HEK293 (cell line): ENCODE data around the gene CBR4.

ENCODE experiments used
- CTCF ChIA-PET: fragments of 350-600 bp; formaldehyde crosslinking; extraction: SDS; loops from one replicate; lab custom pipeline; 2021; ENCODE audit warnings: antibody characterized with exemption; lab: Yijun Ruan, JAX
- POLR2A ChIA-PET: fragments of 300-600 bp; formaldehyde crosslinking; extraction: SDS; loops from one replicate; lab custom pipeline; 2020; ENCODE audit warnings: antibody characterized with exemption, inconsistent platforms; lab: Yijun Ruan, JAX
- H3K27ac ChIP-seq: fragments of 200-500 bp; sonication (Bioruptor generic); 2 replicates; pipeline ENCODE4 v1.5.1; 2014; ENCODE audit warnings: low read depth, low read length, control low read depth, inconsistent platforms; ENCODE audit errors: extremely low read depth
- H3K36me3 ChIP-seq, 2 experiments: fragments of 200-500 bp in 1 of 2; sonication (Bioruptor generic) in 1 of 2; 1 replicate in 1 of 2; 2 replicates in 1 of 2; pipeline ENCODE4 v1.5.1; 2014 to 2017; ENCODE audit warnings: inconsistent platforms in 2 of 2, low read length in 2 of 2; ENCODE audit not compliant: control insufficient read depth in 2 of 2, insufficient read depth in 1 of 2
- H3K4me1 ChIP-seq: fragments of 200-500 bp; sonication (Bioruptor generic); 2 replicates; pipeline ENCODE4 v1.5.1; 2014; ENCODE audit warnings: mild to moderate bottlenecking, low read length, inconsistent platforms; ENCODE audit not compliant: control insufficient read depth, insufficient read depth
- H3K4me3 ChIP-seq: 2 replicates; pipeline ENCODE4 v1.5.1; 2011; ENCODE audit warnings: low read depth, mild to moderate bottlenecking, control low read depth, low read length, moderate library complexity
- H3K9me3 ChIP-seq: fragments of 200-500 bp; sonication (Bioruptor generic); 2 replicates; pipeline ENCODE4 v1.5.1; 2014; ENCODE audit warnings: low read depth, low read length, inconsistent platforms; ENCODE audit not compliant: control insufficient read depth, insufficient read depth
- GFI1B ChIP-seq: fragments of 450-650 bp; formaldehyde crosslinking; IDR thresholded peaks from 2 replicates; pipeline ENCODE4 v1.5.1; 2016; ENCODE audit warnings: missing biosample characterization, missing genetic modification characterization
- GLIS2 ChIP-seq: fragments of 450-650 bp; formaldehyde crosslinking; IDR thresholded peaks from 2 replicates; pipeline ENCODE4 v1.5.1; 2016; ENCODE audit warnings: missing biosample characterization, missing genetic modification characterization
- KLF7 ChIP-seq: fragments of 450-650 bp; formaldehyde crosslinking; IDR thresholded peaks from 2 replicates; pipeline ENCODE4 v1.5.1; 2016; ENCODE audit warnings: missing biosample characterization, missing genetic modification characterization, borderline replicate concordance
- KLF9 ChIP-seq: fragments of 450-650 bp; formaldehyde crosslinking; IDR thresholded peaks from 2 replicates; pipeline ENCODE4 v1.5.1; 2016; ENCODE audit warnings: missing biosample characterization, missing genetic modification characterization, low read depth
- MZF1 ChIP-seq: fragments of 450-650 bp; formaldehyde crosslinking; IDR thresholded peaks from 2 replicates; pipeline ENCODE4 v1.5.1; 2017; ENCODE audit warnings: missing biosample characterization, missing genetic modification characterization, borderline replicate concordance
- PRDM1 ChIP-seq: fragments of 450-650 bp; formaldehyde crosslinking; IDR thresholded peaks from 2 replicates; pipeline ENCODE4; 2016; ENCODE audit warnings: missing biosample characterization, missing genetic modification characterization
- PRDM6 ChIP-seq: fragments of 450-650 bp; formaldehyde crosslinking; IDR thresholded peaks from 2 replicates; pipeline ENCODE4 v1.5.1; 2017; ENCODE audit warnings: missing biosample characterization, missing genetic modification characterization
- REST ChIP-seq: fragments of 450-650 bp; formaldehyde crosslinking; IDR thresholded peaks from 2 replicates; pipeline ENCODE4 v1.5.1; 2016; ENCODE audit warnings: missing biosample characterization, missing genetic modification characterization
- SCRT2 ChIP-seq: fragments of 450-650 bp; formaldehyde crosslinking; IDR thresholded peaks from 2 replicates; pipeline ENCODE4 v1.5.1; 2016; ENCODE audit warnings: missing biosample characterization, missing genetic modification characterization
- SETDB1 ChIP-seq: IDR thresholded peaks from one replicate; pipeline ENCODE4 v1.6.1; 2017; ENCODE audit warnings: mild to moderate bottlenecking, low read length, moderate library complexity, mixed read lengths; ENCODE audit not compliant: insufficient read length
- SP2 ChIP-seq: fragments of 450-650 bp; formaldehyde crosslinking; IDR thresholded peaks from 2 replicates; pipeline ENCODE4 v1.5.1; 2016; ENCODE audit warnings: missing biosample characterization, missing genetic modification characterization
- TRIM28 ChIP-seq: IDR thresholded peaks from 2 replicates; pipeline ENCODE4 v1.6.1; 2011; ENCODE audit warnings: low read length, control low read depth, borderline replicate concordance
- ZBTB26 ChIP-seq: fragments of 450-650 bp; formaldehyde crosslinking; optimal IDR thresholded peaks from 2 replicates; pipeline ENCODE3; 2016; ENCODE audit warnings: missing biosample characterization, mild to moderate bottlenecking, missing genetic modification characterization
- ZFHX2 ChIP-seq: fragments of 450-650 bp; formaldehyde crosslinking; conservative IDR thresholded peaks from 2 replicates; pipeline ENCODE4 v1.5.1; 2016; ENCODE audit warnings: missing biosample characterization, missing genetic modification characterization
- ZFP69B ChIP-seq: fragments of 450-650 bp; formaldehyde crosslinking; IDR thresholded peaks from 2 replicates; pipeline ENCODE4 v1.5.1; 2016; ENCODE audit warnings: missing biosample characterization, missing genetic modification characterization
- ZNF155 ChIP-seq: fragments of 450-650 bp; formaldehyde crosslinking; IDR thresholded peaks from 2 replicates; pipeline ENCODE4 v1.5.1; 2016; ENCODE audit warnings: missing biosample characterization, missing genetic modification characterization
- ZNF350 ChIP-seq: fragments of 450-650 bp; formaldehyde crosslinking; IDR thresholded peaks from 2 replicates; pipeline ENCODE4 v1.5.0; 2017; ENCODE audit warnings: missing biosample characterization, mild to moderate bottlenecking, missing genetic modification characterization
- ZNF558 ChIP-seq: fragments of 450-650 bp; formaldehyde crosslinking; IDR thresholded peaks from 2 replicates; pipeline ENCODE4 v1.5.1; 2016; ENCODE audit warnings: missing biosample characterization, missing genetic modification characterization
- ZNF629 ChIP-seq: fragments of 450-650 bp; formaldehyde crosslinking; IDR thresholded peaks from 2 replicates; pipeline ENCODE4 v1.5.1; 2017; ENCODE audit warnings: missing biosample characterization, missing genetic modification characterization
- ZNF670 ChIP-seq: fragments of 450-650 bp; formaldehyde crosslinking; IDR thresholded peaks from 2 replicates; pipeline ENCODE4 v1.5.1; 2016; ENCODE audit warnings: missing biosample characterization, missing genetic modification characterization, low read depth
- ZNF76 ChIP-seq: fragments of 450-650 bp; formaldehyde crosslinking; IDR thresholded peaks from 2 replicates; pipeline ENCODE4; 2016; ENCODE audit warnings: low read depth, missing biosample characterization, missing genetic modification characterization, borderline replicate concordance
- ZNF843 ChIP-seq: fragments of 450-650 bp; formaldehyde crosslinking; IDR thresholded peaks from 2 replicates; pipeline ENCODE4 v1.5.1; 2016; ENCODE audit warnings: missing biosample characterization, missing genetic modification characterization
- TF ChIP-seq, protein P1 (sequence below): fragments of 450-650 bp; IDR thresholded peaks from 2 replicates; pipeline ENCODE4 v1.5.1; 2018; ENCODE audit warnings: missing biosample characterization, mild to moderate bottlenecking, missing genetic modification characterization
- TF ChIP-seq, protein P2 (sequence below): fragments of 450-650 bp; formaldehyde crosslinking; IDR thresholded peaks from 2 replicates; pipeline ENCODE4 v1.5.1; 2016; ENCODE audit warnings: missing biosample characterization, missing genetic modification characterization, low read depth
- TF ChIP-seq, protein P3 (sequence below): fragments of 450-650 bp; formaldehyde crosslinking; IDR thresholded peaks from 2 replicates; pipeline ENCODE4 v1.5.1; 2016; ENCODE audit warnings: missing biosample characterization, missing genetic modification characterization

The CBR4 gene

GRCh38 chr4:169010125-169011023 is at the start of gene CBR4:
TSS of gene CBR4 (minus strand) at chr4:169010255. CDS start at chr4:169010089, 166 bp downstream.
- Histone ChIP-seq H3K9me3 (no peaks in the 10 kb centered on the region), H3K4me3 (peak within 1 kb of the TSS; percentile 72), H3K4me1 (peaks cover 6% of the 10 kb centered on the region; the same call in 1 of the 2 replicates), H3K27ac (peak within 1 kb of the TSS; percentile 57), H3K36me3 (peaks cover 0 to 17% of the 10 kb centered on the region in 2 experiments; a peak in 1 of 3 replicates)
- ChIA-PET CTCF (interaction anchor here (0.6 to 1.5 kb wide), 10 partner anchors 16 to 566 kb away, joined by 3 to 6 read pairs (median 4); no protein-coding TSS in a partner anchor), POLR2A (interaction anchor here (0.6 to 1.8 kb wide), 29 partner anchors 10 to 1582 kb away, joined by 3 to 18 read pairs (median 4); no protein-coding TSS in a partner anchor)
- TF ChIP-seq, protein P1, sequence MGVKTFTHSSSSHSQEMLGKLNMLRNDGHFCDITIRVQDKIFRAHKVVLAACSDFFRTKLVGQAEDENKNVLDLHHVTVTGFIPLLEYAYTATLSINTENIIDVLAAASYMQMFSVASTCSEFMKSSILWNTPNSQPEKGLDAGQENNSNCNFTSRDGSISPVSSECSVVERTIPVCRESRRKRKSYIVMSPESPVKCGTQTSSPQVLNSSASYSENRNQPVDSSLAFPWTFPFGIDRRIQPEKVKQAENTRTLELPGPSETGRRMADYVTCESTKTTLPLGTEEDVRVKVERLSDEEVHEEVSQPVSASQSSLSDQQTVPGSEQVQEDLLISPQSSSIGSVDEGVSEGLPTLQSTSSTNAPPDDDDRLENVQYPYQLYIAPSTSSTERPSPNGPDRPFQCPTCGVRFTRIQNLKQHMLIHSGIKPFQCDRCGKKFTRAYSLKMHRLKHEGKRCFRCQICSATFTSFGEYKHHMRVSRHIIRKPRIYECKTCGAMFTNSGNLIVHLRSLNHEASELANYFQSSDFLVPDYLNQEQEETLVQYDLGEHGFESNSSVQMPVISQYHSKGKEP = no peak
- TF ChIP-seq ZNF629 (tag by site-specific recombination) = peak; percentile 84
- TF ChIP-seq SCRT2 (tag by site-specific recombination) = peak; percentile 96
- TF ChIP-seq REST = no peak
- no peak for TF ChIP-seq ZNF670 (tag by site-specific recombination)
- no peak for TF ChIP-seq GFI1B (tag by site-specific recombination)
- peak; percentile 67; the same call in 1 of the 2 replicates for TF ChIP-seq ZNF76 (tag by site-specific recombination)
- no peak for TF ChIP-seq TRIM28
- 0 out of 2 replicates have a peak, but pooled peaks have one; percentile 22 for TF ChIP-seq ZNF558 (tag by site-specific recombination)
- no peak for TF ChIP-seq ZFHX2 (tag by site-specific recombination)
- TF ChIP-seq ZNF843 = peak; percentile 8; the same call in 1 of the 2 replicates
- TF ChIP-seq, protein P2, sequence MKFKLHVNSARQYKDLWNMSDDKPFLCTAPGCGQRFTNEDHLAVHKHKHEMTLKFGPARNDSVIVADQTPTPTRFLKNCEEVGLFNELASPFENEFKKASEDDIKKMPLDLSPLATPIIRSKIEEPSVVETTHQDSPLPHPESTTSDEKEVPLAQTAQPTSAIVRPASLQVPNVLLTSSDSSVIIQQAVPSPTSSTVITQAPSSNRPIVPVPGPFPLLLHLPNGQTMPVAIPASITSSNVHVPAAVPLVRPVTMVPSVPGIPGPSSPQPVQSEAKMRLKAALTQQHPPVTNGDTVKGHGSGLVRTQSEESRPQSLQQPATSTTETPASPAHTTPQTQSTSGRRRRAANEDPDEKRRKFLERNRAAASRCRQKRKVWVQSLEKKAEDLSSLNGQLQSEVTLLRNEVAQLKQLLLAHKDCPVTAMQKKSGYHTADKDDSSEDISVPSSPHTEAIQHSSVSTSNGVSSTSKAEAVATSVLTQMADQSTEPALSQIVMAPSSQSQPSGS = peak; percentile 92
- TF ChIP-seq SETDB1 = no peak
- peak; percentile 26 for TF ChIP-seq ZBTB26 (tag by site-specific recombination)
- TF ChIP-seq, protein P3, sequence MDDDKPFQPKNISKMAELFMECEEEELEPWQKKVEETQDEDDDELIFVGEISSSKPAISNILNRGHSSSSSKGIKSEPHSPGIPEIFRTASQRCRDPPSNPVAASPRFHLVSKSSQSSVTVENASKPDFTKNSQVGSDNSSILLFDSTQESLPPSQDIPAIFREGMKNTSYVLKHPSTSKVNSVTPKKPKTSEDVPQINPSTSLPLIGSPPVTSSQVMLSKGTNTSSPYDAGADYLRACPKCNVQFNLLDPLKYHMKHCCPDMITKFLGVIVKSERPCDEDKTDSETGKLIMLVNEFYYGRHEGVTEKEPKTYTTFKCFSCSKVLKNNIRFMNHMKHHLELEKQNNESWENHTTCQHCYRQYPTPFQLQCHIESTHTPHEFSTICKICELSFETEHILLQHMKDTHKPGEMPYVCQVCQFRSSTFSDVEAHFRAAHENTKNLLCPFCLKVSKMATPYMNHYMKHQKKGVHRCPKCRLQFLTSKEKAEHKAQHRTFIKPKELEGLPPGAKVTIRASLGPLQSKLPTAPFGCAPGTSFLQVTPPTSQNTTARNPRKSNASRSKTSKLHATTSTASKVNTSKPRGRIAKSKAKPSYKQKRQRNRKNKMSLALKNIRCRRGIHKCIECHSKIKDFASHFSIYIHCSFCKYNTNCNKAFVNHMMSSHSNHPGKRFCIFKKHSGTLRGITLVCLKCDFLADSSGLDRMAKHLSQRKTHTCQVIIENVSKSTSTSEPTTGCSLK (tag by site-specific recombination) = no peak
- no peak for TF ChIP-seq PRDM1 (tag by site-specific recombination)
- no peak for TF ChIP-seq KLF9 (tag by site-specific recombination)
- peak; percentile 67; the same call in 1 of the 2 replicates for TF ChIP-seq GLIS2
- TF ChIP-seq KLF7 (tag by site-specific recombination) = no peak
- no peak for TF ChIP-seq ZNF155 (tag by site-specific recombination)
- no peak for TF ChIP-seq ZFP69B
- TF ChIP-seq ZNF350 (tag by site-specific recombination) = no peak
- no peak for TF ChIP-seq PRDM6 (tag by site-specific recombination)
- peak; percentile 84; the same call in 1 of the 2 replicates for TF ChIP-seq MZF1 (tag by site-specific recombination)
- peak; percentile 48 for TF ChIP-seq SP2 (tag by site-specific recombination)
